ENCODE data around the gene ENPP6.

DNA sequence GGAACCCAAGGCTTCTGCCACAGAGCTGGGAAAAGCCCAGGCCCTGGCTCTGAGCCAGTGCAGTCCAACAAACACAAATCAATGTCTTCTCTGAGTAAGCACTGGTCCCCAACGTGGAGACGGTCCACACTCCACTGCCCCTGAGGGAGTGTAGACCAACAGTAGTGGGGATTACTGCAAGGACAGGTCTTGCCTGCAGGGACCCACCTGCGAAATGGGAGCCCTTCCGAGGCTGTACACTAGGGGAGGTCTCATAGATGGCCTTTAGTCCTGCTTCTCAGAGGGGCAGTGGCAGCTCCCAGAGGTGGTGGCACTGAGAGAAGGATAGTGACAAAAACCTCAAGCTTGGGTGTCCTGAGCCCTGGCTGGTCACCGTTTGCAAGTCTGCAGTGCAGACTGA is 19.5 kb downstream of the ENPP6 start:
- TF ChIP-seq, protein P1, sequence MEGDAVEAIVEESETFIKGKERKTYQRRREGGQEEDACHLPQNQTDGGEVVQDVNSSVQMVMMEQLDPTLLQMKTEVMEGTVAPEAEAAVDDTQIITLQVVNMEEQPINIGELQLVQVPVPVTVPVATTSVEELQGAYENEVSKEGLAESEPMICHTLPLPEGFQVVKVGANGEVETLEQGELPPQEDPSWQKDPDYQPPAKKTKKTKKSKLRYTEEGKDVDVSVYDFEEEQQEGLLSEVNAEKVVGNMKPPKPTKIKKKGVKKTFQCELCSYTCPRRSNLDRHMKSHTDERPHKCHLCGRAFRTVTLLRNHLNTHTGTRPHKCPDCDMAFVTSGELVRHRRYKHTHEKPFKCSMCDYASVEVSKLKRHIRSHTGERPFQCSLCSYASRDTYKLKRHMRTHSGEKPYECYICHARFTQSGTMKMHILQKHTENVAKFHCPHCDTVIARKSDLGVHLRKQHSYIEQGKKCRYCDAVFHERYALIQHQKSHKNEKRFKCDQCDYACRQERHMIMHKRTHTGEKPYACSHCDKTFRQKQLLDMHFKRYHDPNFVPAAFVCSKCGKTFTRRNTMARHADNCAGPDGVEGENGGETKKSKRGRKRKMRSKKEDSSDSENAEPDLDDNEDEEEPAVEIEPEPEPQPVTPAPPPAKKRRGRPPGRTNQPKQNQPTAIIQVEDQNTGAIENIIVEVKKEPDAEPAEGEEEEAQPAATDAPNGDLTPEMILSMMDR (IDR thresholded peaks at IDR 0.05) = no peak
- TF ChIP-seq POLR2A (IDR thresholded peaks at IDR 0.05) = no peak
